SK-N-SH (cell line): ENCODE results near the gene ADGRF5. TPM values are rescaled to one million over a fixed set of nuclear protein-coding genes. Genes with fewer than 3 reads are reported as not detected.

ENCODE experiments used
- CTCF ChIA-PET: fragments of 300-600, 350-600 bp; formaldehyde crosslinking; extraction: SDS; loops from one replicate; lab custom pipeline; 2021; lab: Yijun Ruan, JAX
- POLR2A ChIA-PET: fragments of 350-600 bp; sonication (Branson Sonifier 250); formaldehyde crosslinking; extraction: SDS; loops from one replicate; lab custom pipeline; 2020; ENCODE audit warnings: antibody characterized with exemption, inconsistent platforms; lab: Yijun Ruan, JAX
- DNase-seq: peaks from one replicate; pipeline ENCODE4 v3.0.0; 2012
- H2AFZ ChIP-seq: fragments of 200-600 bp; sonication (generic); 2 replicates; pipeline ENCODE4 v1.8.1; 2016; ENCODE audit warnings: antibody characterized with exemption, mild to moderate bottlenecking, low read depth
- H3F3A ChIP-seq: fragments of 200-600 bp; sonication (generic); replicated peaks from 2 replicates; pipeline ENCODE3; 2016; ENCODE audit warnings: antibody characterized with exemption, mild to moderate bottlenecking; ENCODE audit not compliant: insufficient read depth
- H3K27ac ChIP-seq, 2 experiments: fragments of 200-500 bp in 1 of 2; fragments of 200-600 bp in 1 of 2; sonication (Bioruptor generic) in 1 of 2; sonication (generic), shearing (Covaris generic) in 1 of 2; 2 replicates each; pipeline versions ENCODE4 v1.5.1 to v1.6.1; 2014 to 2016; ENCODE audit warnings: low read depth in 2 of 2, inconsistent platforms in 1 of 2, low read length in 1 of 2, mild to moderate bottlenecking in 1 of 2, mixed read lengths in 1 of 2
- H3K27me3 ChIP-seq: fragments of 200-600 bp; sonication (generic), shearing (Covaris generic); 2 replicates; pipeline ENCODE4 v1.6.1; 2016; ENCODE audit warnings: mixed run types; ENCODE audit not compliant: insufficient read depth
- H3K36me3 ChIP-seq, 2 experiments: fragments of 200-500 bp in 1 of 2; fragments of 200-600 bp in 1 of 2; sonication (Bioruptor generic) in 1 of 2; sonication (generic) in 1 of 2; replicated peaks in 1 of 2; 2 replicates each; pipeline versions ENCODE3 to v1.5.1; 2014 to 2016; ENCODE audit warnings: low read length in 1 of 2, mild to moderate bottlenecking in 1 of 2; ENCODE audit not compliant: insufficient read depth in 2 of 2, control insufficient read depth in 1 of 2
- H3K4me1 ChIP-seq, 2 experiments: fragments of 200-500 bp in 1 of 2; fragments of 200-600 bp in 1 of 2; sonication (Bioruptor generic) in 1 of 2; sonication (generic), shearing (Covaris generic) in 1 of 2; 2 replicates each; pipeline versions ENCODE4 v1.5.1 to v1.6.1; 2014 to 2016; ENCODE audit warnings: low read depth in 1 of 2, low read length in 1 of 2, mixed run types in 1 of 2; ENCODE audit not compliant: insufficient read depth in 2 of 2, control insufficient read depth in 1 of 2
- H3K4me2 ChIP-seq: fragments of 200-600 bp; sonication (generic), shearing (Covaris generic); 2 replicates; pipeline ENCODE4 v1.6.1; 2017; ENCODE audit warnings: mixed run types
- H3K4me3 ChIP-seq, 2 experiments: fragments of 200-500 bp in 1 of 2; fragments of 200-600 bp in 1 of 2; sonication (Bioruptor generic) in 1 of 2; sonication (generic), shearing (Covaris generic) in 1 of 2; 2 replicates each; pipeline versions ENCODE4 v1.5.1 to v1.8.1; 2014 to 2016; ENCODE audit warnings: low read depth in 2 of 2, inconsistent platforms in 1 of 2, low read length in 1 of 2, mild to moderate bottlenecking in 1 of 2, mixed read lengths in 1 of 2, moderate library complexity in 1 of 2
- H3K79me2 ChIP-seq: fragments of 200-600 bp; sonication (generic); 2 replicates; pipeline ENCODE4 v1.8.1; 2017; ENCODE audit warnings: mild to moderate bottlenecking; ENCODE audit not compliant: insufficient read depth
- H3K9ac ChIP-seq: fragments of 200-600 bp; sonication (generic); 2 replicates; pipeline ENCODE4 v1.6.1; 2017; ENCODE audit warnings: mixed run types
- H3K9me2 ChIP-seq: fragments of 200-600 bp; sonication (generic); 2 replicates; pipeline ENCODE4 v1.6.1; 2017; ENCODE audit warnings: mixed run types
- H3K9me3 ChIP-seq: fragments of 200-600 bp; sonication (generic); 2 replicates; pipeline ENCODE4 v1.6.1; 2017; ENCODE audit warnings: mixed run types, mild to moderate bottlenecking, moderate library complexity
- H4K20me1 ChIP-seq: fragments of 200-600 bp; sonication (generic); 2 replicates; pipeline ENCODE4 v1.6.1; 2017; ENCODE audit warnings: mild to moderate bottlenecking, mixed run types; ENCODE audit not compliant: insufficient read depth
- CTCF ChIP-seq: fragments of 200-600 bp; sonication (generic); IDR thresholded peaks from 2 replicates; pipeline ENCODE4 v1.6.1; 2017; ENCODE audit warnings: antibody characterized with exemption, mild to moderate bottlenecking, moderate library complexity
- ELF1 ChIP-seq: IDR thresholded peaks from 2 replicates; pipeline ENCODE4 v1.4.0; 2012
- EP300 ChIP-seq, 2 experiments: IDR thresholded peaks; 2 replicates each; pipeline versions ENCODE4 v1.4.0 to v1.6.1; 2012; ENCODE audit warnings: borderline replicate concordance in 1 of 2, low read depth in 1 of 2, low read length in 1 of 2
- EZH2phosphoT487 ChIP-seq: fragments of 200-600 bp; sonication (generic); IDR thresholded peaks from 2 replicates; pipeline ENCODE4 v1.6.1; 2017; ENCODE audit warnings: low read depth, mixed run types, mild to moderate bottlenecking, antibody characterized with exemption, moderate library complexity, borderline replicate concordance
- FOXM1 ChIP-seq: IDR thresholded peaks from 2 replicates; pipeline ENCODE4 v1.4.0; 2012; ENCODE audit warnings: low read depth, mild to moderate bottlenecking
- GABPA ChIP-seq: IDR thresholded peaks from 2 replicates; pipeline ENCODE4 v1.4.0; 2012; ENCODE audit warnings: low read depth, mild to moderate bottlenecking
- IRF3 ChIP-seq: fragments of 150-350 bp; IDR thresholded peaks from 2 replicates; pipeline ENCODE4 v1.6.1; 2016; ENCODE audit warnings: mild to moderate bottlenecking, low read depth, low read length
- MAX ChIP-seq: IDR thresholded peaks from 2 replicates; pipeline ENCODE4 v1.4.0; 2012; ENCODE audit warnings: low read depth
- MEF2A ChIP-seq: IDR thresholded peaks from 2 replicates; pipeline ENCODE4 v1.4.0; 2012; ENCODE audit warnings: low read depth, borderline replicate concordance
- NFIC ChIP-seq: IDR thresholded peaks from 2 replicates; pipeline ENCODE4 v1.4.0; 2012; ENCODE audit warnings: borderline replicate concordance
- NRF1 ChIP-seq: IDR thresholded peaks from 2 replicates; pipeline ENCODE4 v1.6.1; 2012; ENCODE audit warnings: low read depth, mild to moderate bottlenecking, low read length
- PBX3 ChIP-seq: IDR thresholded peaks from 2 replicates; pipeline ENCODE4; 2012
- POLR2AphosphoS5 ChIP-seq: IDR thresholded peaks from 2 replicates; pipeline ENCODE4 v1.6.1; 2012; ENCODE audit warnings: low read depth, low read length
- RAD21 ChIP-seq: IDR thresholded peaks from 2 replicates; pipeline ENCODE4 v1.6.1; 2012; ENCODE audit warnings: mild to moderate bottlenecking, low read length
- RCOR1 ChIP-seq: fragments of 150-350 bp; IDR thresholded peaks from 2 replicates; pipeline ENCODE4 v1.6.1; 2017; ENCODE audit warnings: antibody characterized with exemption, low read length
- RXRA ChIP-seq: IDR thresholded peaks from 2 replicates; pipeline ENCODE4 v1.4.0; 2012; ENCODE audit warnings: low read depth, mild to moderate bottlenecking, borderline replicate concordance
- TCF12 ChIP-seq: IDR thresholded peaks from 2 replicates; pipeline ENCODE4 v1.4.0; 2012
- USF1 ChIP-seq: IDR thresholded peaks from 2 replicates; pipeline ENCODE4 v1.4.0; 2012; ENCODE audit warnings: low read depth, borderline replicate concordance
- YY1 ChIP-seq: IDR thresholded peaks from 2 replicates; pipeline ENCODE4 v1.4.0; 2012; ENCODE audit warnings: low read depth, mild to moderate bottlenecking
- ZBTB33 ChIP-seq: IDR thresholded peaks from 2 replicates; pipeline ENCODE4 v1.4.0; 2012; ENCODE audit warnings: low read depth, borderline replicate concordance
- WGBS: methylation state at CpG from one replicate; pipeline ENCODE4 v1.1.6; 2017; ENCODE audit warnings: low lambda C conversion rate; 5-methylcytosine and 5-hydroxymethylcytosine counted together
- polyA plus RNA-seq, 3 experiments: library from polyadenylated mRNA; depleted of rRNA; stranded (reverse); fragments of >200 nt; gene quantifications; 2 replicates each; pipeline ENCODE4 v1.2.3, GENCODE V29; 2012

The ADGRF5 gene
- polyA plus RNA-seq, 1 of the 3 experiments (the other 2 are of a cell fraction): 0.02 TPM

- no peak for TF ChIP-seq MAX
- no peak for TF ChIP-seq IRF3
- no peak for TF ChIP-seq PBX3
- TF ChIP-seq NRF1: no peak
- TF ChIP-seq RAD21: no peak
- no peak for TF ChIP-seq EP300 (IDR thresholded peaks at IDR 0.05; ENCODE audit: borderline replicate concordance in 1 of 2, low read depth in 1 of 2, low read length in 1 of 2)
- TF ChIP-seq USF1: no peak
- no peak for TF ChIP-seq FOXM1
- no peak for TF ChIP-seq CTCF
- TF ChIP-seq RXRA: no peak
- no peak for TF ChIP-seq GABPA
- no peak for TF ChIP-seq MEF2A
- TF ChIP-seq POLR2AphosphoS5: no peak
- TF ChIP-seq YY1: no peak
- TF ChIP-seq NFIC: no peak
- TF ChIP-seq RCOR1: no peak
- no peak for TF ChIP-seq TCF12
- no peak for TF ChIP-seq EZH2phosphoT487
- no peak for TF ChIP-seq ELF1
- TF ChIP-seq ZBTB33: no peak
- Histone ChIP-seq H3K4me3 (no peak overlapping the region), H3K4me1 (no peaks in the 10 kb centered on the region), H3K9me2 (no peaks in the 10 kb centered on the region), H4K20me1 (no peaks in the 10 kb centered on the region), H3K4me2 (no peak overlapping the region), H3K27ac (no peak overlapping the region), H3K79me2 (no peaks in the 10 kb centered on the region), H3K27me3 (peaks cover 47% of the 10 kb centered on the region; the same call in 1 of the 2 replicates), H3K9ac (no peak overlapping the region), H3K9me3 (no peaks in the 10 kb centered on the region), H3K36me3 (no peaks in the 10 kb centered on the region), H2AFZ (no peak overlapping the region), H3F3A (no peaks in the 10 kb centered on the region)
- DNase-seq: no peak
- ChIA-PET POLR2A (no interaction called here), CTCF (no interaction called here)
- WGBS: 3% methylated on average over 4 of the region's 4 CpGs
Measured at GRCh38 chr6:46903175-46903574, 18.6 kb downstream of the ADGRF5 start.
